ENCODE data around the gene NR1I2. TPM values are rescaled to one million over a fixed set of nuclear protein-coding genes. Genes with fewer than 3 reads are reported as not detected.

NR1I2 gene
- total RNA-seq, 1 experiment from 2014 or later: not detected

GRCh38 chr3:119751423-119751822 is 30.5 kb upstream of the NR1I2 start:
- no peak overlapping the region for H3K4me3 ChIP-seq (ENCODE audit: low read depth, low read length)
- Mint-ChIP-seq H3K27me3 (ENCODE audit: insufficient read depth, unreplicated experiment) (peaks cover 7% of the 10 kb centered on the region), H3K4me3 (ENCODE audit: unreplicated experiment) (no peak overlapping the region), H3K4me1 (ENCODE audit: low read depth, unreplicated experiment) (no peaks in the 10 kb centered on the region), H3K9me3 (ENCODE audit: unreplicated experiment) (peaks cover 13% of the 10 kb centered on the region), H3K36me3 (ENCODE audit: insufficient read depth, unreplicated experiment) (no peaks in the 10 kb centered on the region), H3K27ac (ENCODE audit: unreplicated experiment) (no peak overlapping the region)
- CTCF ChIA-PET: interaction anchor here (1.1 kb wide), 1 partner anchor 61 kb away, joined by 3 read pairs; no protein-coding TSS in a partner anchor
- no peaks in the 10 kb centered on the region for H3K36me3 ChIP-seq (ENCODE audit: control insufficient read depth, insufficient read depth, low read length)
- no peaks in the 10 kb centered on the region for H3K9me3 ChIP-seq
- no TSS peak for BruUV-seq (replicated peaks)
- DNase-seq: no peak
- intact Hi-C loops (cut with micrococcal nuclease; ENCODE audit: unreplicated experiment): no loop called here
- no peak for TF ChIP-seq CTCF (IDR thresholded peaks at IDR 0.05; ENCODE audit: insufficient read depth in 1 of 2, low read depth in 1 of 2, low read length in 1 of 2, severe bottlenecking in 1 of 2, unreplicated experiment in 1 of 2)
- H3K4me1 ChIP-seq: no peaks in the 10 kb centered on the region
- no peaks in the 10 kb centered on the region for H3K27me3 ChIP-seq (replicated peaks; ENCODE audit: control insufficient read depth, insufficient read depth, low read length)
- POLR2A ChIA-PET: interaction anchor here (0.7 kb wide), 1 partner anchor 43 kb away, joined by 3 read pairs; no protein-coding TSS in a partner anchor

- peaks cover 13% of the 10 kb centered on the region for H3K27me3 Mint-ChIP-seq (ENCODE audit: insufficient read depth, unreplicated experiment)
- H3K4me3 Mint-ChIP-seq (ENCODE audit: unreplicated experiment): no peak overlapping the region
- DNase-seq: no peak
- H3K4me1 ChIP-seq: no peaks in the 10 kb centered on the region
- 0 out of 2 replicates have a peak, but pooled peaks cover 4% of the 10 kb centered on the region for H3K9me3 ChIP-seq
- BruUV-seq (replicated peaks): no TSS peak
- H3K9me3 Mint-ChIP-seq (ENCODE audit: unreplicated experiment): no peaks in the 10 kb centered on the region
- no peak for TF ChIP-seq CTCF (IDR thresholded peaks at IDR 0.05; ENCODE audit: insufficient read depth in 1 of 2, low read depth in 1 of 2, low read length in 1 of 2, severe bottlenecking in 1 of 2, unreplicated experiment in 1 of 2)
- no peaks in the 10 kb centered on the region for H3K4me1 Mint-ChIP-seq (ENCODE audit: low read depth, unreplicated experiment)
- POLR2A ChIA-PET: no interaction called here
- CTCF ChIA-PET: no interaction called here
- no peaks in the 10 kb centered on the region for H3K36me3 Mint-ChIP-seq (ENCODE audit: insufficient read depth, unreplicated experiment)
- H3K36me3 ChIP-seq (ENCODE audit: control insufficient read depth, insufficient read depth, low read length): no peaks in the 10 kb centered on the region
- H3K27me3 ChIP-seq (replicated peaks; ENCODE audit: control insufficient read depth, insufficient read depth, low read length): no peaks in the 10 kb centered on the region
- H3K27ac Mint-ChIP-seq (ENCODE audit: unreplicated experiment): no peak overlapping the region
- H3K4me3 ChIP-seq (ENCODE audit: low read depth, low read length): no peak overlapping the region
- intact Hi-C loops (cut with micrococcal nuclease; ENCODE audit: unreplicated experiment): no loop called here
These were observed 21.9 kb upstream of the NR1I2 start for GRCh38 chr3:119759962-119760361.

GRCh38 chr3:119762876-119763275 is 19.0 kb upstream of the NR1I2 start:
- Mint-ChIP-seq H3K27ac (ENCODE audit: unreplicated experiment) (no peak overlapping the region), H3K4me1 (ENCODE audit: low read depth, unreplicated experiment) (no peaks in the 10 kb centered on the region), H3K4me3 (ENCODE audit: unreplicated experiment) (no peak overlapping the region), H3K27me3 (ENCODE audit: insufficient read depth, unreplicated experiment) (peaks cover 10% of the 10 kb centered on the region), H3K36me3 (ENCODE audit: insufficient read depth, unreplicated experiment) (no peaks in the 10 kb centered on the region), H3K9me3 (ENCODE audit: unreplicated experiment) (no peaks in the 10 kb centered on the region)
- 0 out of 2 replicates have a peak, but pooled peaks cover 4% of the 10 kb centered on the region for H3K9me3 ChIP-seq
- no peak overlapping the region for H3K4me3 ChIP-seq (ENCODE audit: low read depth, low read length)
- no TSS peak for BruUV-seq (replicated peaks)
- ChIA-PET CTCF (no interaction called here), POLR2A (no interaction called here)
- no peak for TF ChIP-seq CTCF (IDR thresholded peaks at IDR 0.05; ENCODE audit: insufficient read depth in 1 of 2, low read depth in 1 of 2, low read length in 1 of 2, severe bottlenecking in 1 of 2, unreplicated experiment in 1 of 2)
- no peaks in the 10 kb centered on the region for H3K36me3 ChIP-seq (ENCODE audit: control insufficient read depth, insufficient read depth, low read length)
- no peak for DNase-seq
- intact Hi-C loops (cut with micrococcal nuclease; ENCODE audit: unreplicated experiment): no loop called here
- H3K4me1 ChIP-seq: no peaks in the 10 kb centered on the region
- no peaks in the 10 kb centered on the region for H3K27me3 ChIP-seq (replicated peaks; ENCODE audit: control insufficient read depth, insufficient read depth, low read length)

Data from Caco-2 (cell line).